Osteoblast (primary cell): ENCODE measurements around the gene KRT6A. TPM values are rescaled to one million over a fixed set of nuclear protein-coding genes. Genes with fewer than 3 reads are reported as not detected.

Source experiments
- DNase-seq: peaks from one replicate; pipeline ENCODE4 v3.0.0; 2011; ENCODE audit warnings: low spot score, mixed read lengths; ENCODE audit not compliant: insufficient read length; ENCODE audit errors: missing footprints
- H2AFZ ChIP-seq: 2 replicates; pipeline ENCODE4 v1.6.0; 2011; ENCODE audit warnings: mild to moderate bottlenecking, low read length
- H3K27ac ChIP-seq: 2 replicates; pipeline ENCODE4 v1.5.1; 2011; ENCODE audit warnings: mild to moderate bottlenecking, low read depth, low read length, moderate library complexity
- H3K27me3 ChIP-seq: 2 replicates; pipeline ENCODE4 v1.6.0; 2012; ENCODE audit warnings: mild to moderate bottlenecking, control low read depth, inconsistent platforms, low read length, moderate library complexity; ENCODE audit not compliant: insufficient read depth
- H3K36me3 ChIP-seq: 2 replicates; pipeline ENCODE4 v1.5.1; 2011; ENCODE audit warnings: mild to moderate bottlenecking, low read length, control low read depth, moderate library complexity; ENCODE audit not compliant: insufficient read depth
- H3K4me1 ChIP-seq: 2 replicates; pipeline ENCODE4 v1.5.1; 2011; ENCODE audit warnings: mild to moderate bottlenecking, low read length, control low read depth, moderate library complexity; ENCODE audit not compliant: insufficient read depth
- H3K4me2 ChIP-seq: 2 replicates; pipeline ENCODE4 v1.6.0; 2011; ENCODE audit warnings: mild to moderate bottlenecking, low read length; ENCODE audit not compliant: insufficient read depth
- H3K4me3 ChIP-seq: fragments of 200-600 bp; sonication (generic); 3 replicates; pipeline ENCODE4 v1.5.1; 2012; ENCODE audit warnings: mild to moderate bottlenecking, low read length, inconsistent platforms; ENCODE audit not compliant: insufficient read depth
- H3K79me2 ChIP-seq: 2 replicates; pipeline ENCODE4 v1.6.0; 2012; ENCODE audit warnings: mild to moderate bottlenecking, low read length, control low read depth, inconsistent platforms; ENCODE audit not compliant: insufficient read depth
- H3K9me3 ChIP-seq: 2 replicates; pipeline ENCODE4 v1.5.1; 2011; ENCODE audit warnings: low read depth, low read length, control low read depth
- H4K20me1 ChIP-seq: 2 replicates; pipeline ENCODE4 v1.6.0; 2012; ENCODE audit warnings: mild to moderate bottlenecking, low read length, control low read depth; ENCODE audit not compliant: insufficient read depth
- CTCF ChIP-seq: IDR thresholded peaks from 2 replicates; pipeline ENCODE4 v1.5.1; 2011; ENCODE audit warnings: mild to moderate bottlenecking, low read depth, low read length, moderate library complexity; ENCODE audit errors: extremely low read depth
- total RNA-seq: library from RNA; depleted of rRNA; stranded (reverse); fragments of >200 nt; gene quantifications from 2 replicates; pipeline ENCODE4 v1.2.3, GENCODE V29; 2012

Gene KRT6A
- total RNA-seq, 1 donor: 0.72 TPM

- TF ChIP-seq CTCF: no peak
- Histone ChIP-seq H3K27ac (no peak overlapping the region), H3K4me3 (no peak overlapping the region), H4K20me1 (no peaks in the 10 kb centered on the region), H3K27me3 (peaks cover 22% of the 10 kb centered on the region), H3K4me1 (no peaks in the 10 kb centered on the region), H3K9me3 (no peaks in the 10 kb centered on the region), H3K4me2 (no peak overlapping the region), H3K79me2 (no peaks in the 10 kb centered on the region), H3K36me3 (no peaks in the 10 kb centered on the region), H2AFZ (no peak overlapping the region)
- no peak for DNase-seq
Measured at GRCh38 chr12:52469853-52470252, 23.2 kb downstream of the KRT6A start.

- TF ChIP-seq CTCF: no peak
- Histone ChIP-seq H3K79me2 (no peaks in the 10 kb centered on the region), H3K9me3 (no peaks in the 10 kb centered on the region), H3K27me3 (peaks cover 65% of the 10 kb centered on the region), H3K4me3 (no peak overlapping the region), H3K36me3 (no peaks in the 10 kb centered on the region), H3K4me1 (no peaks in the 10 kb centered on the region), H3K4me2 (no peak overlapping the region), H3K27ac (no peak overlapping the region), H4K20me1 (no peaks in the 10 kb centered on the region), H2AFZ (no peak overlapping the region)
- no peak for DNase-seq
Measured at GRCh38 chr12:52464897-52465296, 28.2 kb downstream of the KRT6A start.

GRCh38 chr12:52461693-52462092, 31.4 kb downstream of the KRT6A start:
- H3K79me2 ChIP-seq: no peaks in the 10 kb centered on the region
- no peaks in the 10 kb centered on the region for H3K36me3 ChIP-seq
- H3K4me1 ChIP-seq: no peaks in the 10 kb centered on the region
- no peak overlapping the region for H3K4me3 ChIP-seq
- DNase-seq: no peak
- H3K4me2 ChIP-seq: no peak overlapping the region
- no peak for TF ChIP-seq CTCF
- H3K27ac ChIP-seq: no peak overlapping the region
- no peaks in the 10 kb centered on the region for H4K20me1 ChIP-seq
- no peaks in the 10 kb centered on the region for H3K9me3 ChIP-seq
- peaks cover 60% of the 10 kb centered on the region for H3K27me3 ChIP-seq
- H2AFZ ChIP-seq: no peak overlapping the region

GRCh38 chr12:52458861-52459260, 34.2 kb downstream of the KRT6A start:
- H3K79me2 ChIP-seq: no peaks in the 10 kb centered on the region
- H3K9me3 ChIP-seq: no peaks in the 10 kb centered on the region
- peaks cover 8% of the 10 kb centered on the region for H3K4me1 ChIP-seq
- no peaks in the 10 kb centered on the region for H3K36me3 ChIP-seq
- DNase-seq: no peak
- H3K27me3 ChIP-seq: peaks cover 53% of the 10 kb centered on the region
- no peak for TF ChIP-seq CTCF
- no peak overlapping the region for H3K4me2 ChIP-seq
- no peak overlapping the region for H2AFZ ChIP-seq
- no peak overlapping the region for H3K27ac ChIP-seq
- H3K4me3 ChIP-seq: no peak overlapping the region
- H4K20me1 ChIP-seq: no peaks in the 10 kb centered on the region
